PC-9 (cell line): ENCODE measurements around the gene ADGRV1. TPM values are rescaled to one million over a fixed set of nuclear protein-coding genes. Genes with fewer than 3 reads are reported as not detected.
"Not testable (repeated sequence)": the region's sequence is repeated elsewhere in the genome, so short reads cannot be mapped to it uniquely, and the experiment has no call there.

Experiments
- BruUV-seq: library from RNA; stranded (reverse); fragments of 400-500 nt; replicated peaks from 2 replicates; lab custom pipeline; 2021; lab: Mats Ljungman, UMichigan
- CTCF ChIA-PET: fragments of 300-600 bp; sonication (Branson Sonifier 250); formaldehyde crosslinking; loops from one replicate; lab custom pipeline; 2022; ENCODE audit warnings: antibody characterized with exemption; lab: Charles Lee
- POLR2A ChIA-PET: fragments of 300-600 bp; sonication (Branson Sonifier 250); formaldehyde crosslinking; loops from one replicate; lab custom pipeline; 2022; ENCODE audit warnings: antibody characterized with exemption; ENCODE audit not compliant: unreplicated experiment; lab: Charles Lee
- DNase-seq, 2 experiments: peaks; one replicate each; pipeline versions ENCODE4 v3.0.0 to v3.0.0-alpha.2; 2015 to 2022; ENCODE audit warnings: mixed read lengths in 1 of 2
- H2AFZ ChIP-seq: fragments of 200-600 bp; sonication (generic); 2 replicates; pipeline ENCODE4 v1.8.1; 2017; ENCODE audit warnings: antibody characterized with exemption
- H3F3A ChIP-seq: fragments of 200-600 bp; sonication (generic); 2 replicates; pipeline ENCODE4 v1.8.1; 2017; ENCODE audit warnings: antibody characterized with exemption, mild to moderate bottlenecking, low read depth; ENCODE audit not compliant: insufficient read depth
- H3K27ac ChIP-seq: fragments of 200-600 bp; sonication (generic); 2 replicates; pipeline ENCODE4 v1.6.1; 2016; ENCODE audit warnings: mixed run types
- H3K27me3 ChIP-seq: fragments of 200-600 bp; sonication (generic); 2 replicates; pipeline ENCODE4 v1.6.1; 2016; ENCODE audit warnings: low read depth, mixed run types; ENCODE audit not compliant: insufficient read depth
- H3K36me3 ChIP-seq: fragments of 200-600 bp; sonication (generic); 2 replicates; pipeline ENCODE4 v1.6.1; 2016; ENCODE audit warnings: low read depth, mixed run types
- H3K4me1 ChIP-seq: fragments of 200-600 bp; sonication (generic); replicated peaks from 2 replicates; pipeline ENCODE4 v1.6.1; 2016; ENCODE audit warnings: mixed run types; ENCODE audit not compliant: insufficient read depth
- H3K4me2 ChIP-seq: fragments of 200-600 bp; sonication (generic); 2 replicates; pipeline ENCODE4 v1.6.1; 2017; ENCODE audit warnings: mixed run types
- H3K4me3 ChIP-seq: fragments of 200-600 bp; sonication (generic); 2 replicates; pipeline ENCODE4 v1.6.1; 2016; ENCODE audit warnings: mixed run types
- H3K79me2 ChIP-seq: fragments of 200-600 bp; sonication (generic); 2 replicates; pipeline ENCODE4 v1.6.1; 2017; ENCODE audit warnings: low read depth, mixed run types
- H3K9me2 ChIP-seq: fragments of 200-600 bp; sonication (generic); 2 replicates; pipeline ENCODE4 v1.8.1; 2017; ENCODE audit warnings: mild to moderate bottlenecking; ENCODE audit not compliant: insufficient read depth
- H3K9me3 ChIP-seq: fragments of 200-600 bp; sonication (generic); 2 replicates; pipeline ENCODE4 v1.8.1; 2016; ENCODE audit warnings: low read depth; ENCODE audit not compliant: insufficient read depth
- H4K20me1 ChIP-seq: fragments of 200-600 bp; sonication (generic); 2 replicates; pipeline ENCODE4 v1.8.1; 2017; ENCODE audit not compliant: insufficient read depth
- EZH2 ChIP-seq: fragments of 200-600 bp; sonication (generic); IDR thresholded peaks from 2 replicates; pipeline ENCODE4 v1.8.0; 2017; ENCODE audit warnings: antibody characterized with exemption, low read depth
- intact Hi-C: fragments of 100-400 bp; cut with micrococcal nuclease; formaldehyde crosslinking; loops from one replicate; pipeline ENCODE4 v1.10.0; 2022; ENCODE audit not compliant: unreplicated experiment
- total RNA-seq: library from RNA; stranded (reverse); gene quantifications from 2 replicates; pipeline ENCODE4 v1.2.3, GENCODE V29; 2021
- TF ChIP-seq, protein P1 (sequence below): fragments of 200-600 bp; sonication (generic); conservative IDR thresholded peaks from 2 replicates; pipeline ENCODE4 v1.6.1; 2017; ENCODE audit warnings: mixed run types, antibody characterized with exemption, mild to moderate bottlenecking, moderate library complexity

ADGRV1 gene
- total RNA-seq, 1 experiment from 2014 or later: 1.0 TPM

DNA sequence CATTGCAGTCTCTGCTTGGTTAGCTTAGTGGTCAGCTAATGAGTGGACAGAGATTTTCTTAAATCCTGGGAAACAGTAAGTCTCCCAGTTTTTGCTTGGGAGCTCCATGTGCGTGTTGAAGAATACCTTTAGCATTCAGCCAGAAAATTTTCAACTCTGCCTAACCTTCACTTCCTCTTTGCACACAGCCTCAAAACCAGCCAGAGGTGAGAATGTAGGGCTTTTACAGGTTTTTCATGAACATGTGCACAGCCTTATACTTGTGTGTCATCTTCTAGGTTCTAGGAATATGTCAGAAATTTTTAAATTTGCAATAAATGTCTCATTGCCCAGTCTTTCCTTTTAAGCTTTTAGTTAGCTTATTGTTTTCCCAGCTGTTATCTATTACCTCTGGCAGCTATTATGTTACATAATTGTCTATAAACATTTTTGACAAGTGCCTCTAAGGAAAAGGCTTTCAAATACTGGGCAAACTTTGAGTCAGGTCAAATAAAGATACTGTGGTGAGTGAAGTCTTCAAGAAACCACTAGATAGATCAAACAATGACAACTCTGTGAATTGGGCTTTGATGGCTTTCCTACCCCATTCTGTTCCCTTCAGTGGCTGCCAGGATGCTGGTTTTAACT lies 12.7 kb downstream of the ADGRV1 start:
- H3K27ac ChIP-seq: no peak overlapping the region
- H3K4me2 ChIP-seq: no peak overlapping the region
- no peaks in the 10 kb centered on the region for H3K9me2 ChIP-seq
- no peaks in the 10 kb centered on the region for H3K36me3 ChIP-seq
- no peaks in the 10 kb centered on the region for H3K79me2 ChIP-seq
- TF ChIP-seq, protein P1, sequence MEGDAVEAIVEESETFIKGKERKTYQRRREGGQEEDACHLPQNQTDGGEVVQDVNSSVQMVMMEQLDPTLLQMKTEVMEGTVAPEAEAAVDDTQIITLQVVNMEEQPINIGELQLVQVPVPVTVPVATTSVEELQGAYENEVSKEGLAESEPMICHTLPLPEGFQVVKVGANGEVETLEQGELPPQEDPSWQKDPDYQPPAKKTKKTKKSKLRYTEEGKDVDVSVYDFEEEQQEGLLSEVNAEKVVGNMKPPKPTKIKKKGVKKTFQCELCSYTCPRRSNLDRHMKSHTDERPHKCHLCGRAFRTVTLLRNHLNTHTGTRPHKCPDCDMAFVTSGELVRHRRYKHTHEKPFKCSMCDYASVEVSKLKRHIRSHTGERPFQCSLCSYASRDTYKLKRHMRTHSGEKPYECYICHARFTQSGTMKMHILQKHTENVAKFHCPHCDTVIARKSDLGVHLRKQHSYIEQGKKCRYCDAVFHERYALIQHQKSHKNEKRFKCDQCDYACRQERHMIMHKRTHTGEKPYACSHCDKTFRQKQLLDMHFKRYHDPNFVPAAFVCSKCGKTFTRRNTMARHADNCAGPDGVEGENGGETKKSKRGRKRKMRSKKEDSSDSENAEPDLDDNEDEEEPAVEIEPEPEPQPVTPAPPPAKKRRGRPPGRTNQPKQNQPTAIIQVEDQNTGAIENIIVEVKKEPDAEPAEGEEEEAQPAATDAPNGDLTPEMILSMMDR: no peak
- no peak for TF ChIP-seq EZH2
- peak in 1 of 2 experiments; percentile 36 for DNase-seq
- intact Hi-C loops: no loop called here
- no peak overlapping the region for H3K4me3 ChIP-seq
- H3K4me1 ChIP-seq: no peaks in the 10 kb centered on the region
- no peaks in the 10 kb centered on the region for H3K27me3 ChIP-seq
- H4K20me1 ChIP-seq: no peaks in the 10 kb centered on the region
- CTCF ChIA-PET: interaction anchor here (0.6 kb wide), 1 partner anchor 1927 kb away, joined by 3 read pairs; no protein-coding TSS in a partner anchor
- no TSS peak for BruUV-seq
- H3F3A ChIP-seq: no peaks in the 10 kb centered on the region
- peaks cover 5% of the 10 kb centered on the region; the same call in 1 of the 2 replicates for H3K9me3 ChIP-seq
- POLR2A ChIA-PET: no interaction called here
- no peak overlapping the region for H2AFZ ChIP-seq

DNA sequence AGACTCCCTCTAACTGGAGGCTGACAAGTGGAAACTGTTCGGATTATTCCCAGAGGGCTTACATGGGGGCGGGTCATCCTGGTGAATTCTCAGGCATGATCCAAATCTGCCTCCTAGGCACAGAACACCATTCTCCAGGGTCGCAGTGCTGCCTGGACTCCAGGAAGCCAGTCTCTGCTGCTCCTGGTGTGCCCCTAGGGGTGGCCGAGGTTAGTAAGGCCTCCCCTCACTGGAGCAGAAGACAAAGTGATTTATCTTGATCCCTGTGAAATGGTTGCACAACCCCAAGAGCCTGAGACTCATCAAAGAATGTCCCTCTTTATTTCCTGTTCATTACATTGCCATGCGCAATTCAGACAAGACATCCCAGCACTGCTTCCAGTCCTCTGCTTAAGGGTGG lies 17.1 kb downstream of the ADGRV1 start:
- no TSS peak for BruUV-seq
- Histone ChIP-seq H3K27ac (no peak overlapping the region), H3K36me3 (no peaks in the 10 kb centered on the region), H3K79me2 (no peaks in the 10 kb centered on the region), H3K4me3 (no peak overlapping the region), H3K27me3 (no peaks in the 10 kb centered on the region), H3K4me1 (no peaks in the 10 kb centered on the region), H3K9me2 (no peaks in the 10 kb centered on the region), H3F3A (no peaks in the 10 kb centered on the region), H4K20me1 (no peaks in the 10 kb centered on the region), H3K9me3 (no peaks in the 10 kb centered on the region), H3K4me2 (no peak overlapping the region), H2AFZ (no peak overlapping the region)
- TF ChIP-seq, protein P1: no peak
- TF ChIP-seq EZH2: no peak
- CTCF ChIA-PET: no interaction called here
- intact Hi-C loops: no loop called here
- POLR2A ChIA-PET: no interaction called here
- no peak for DNase-seq

DNA sequence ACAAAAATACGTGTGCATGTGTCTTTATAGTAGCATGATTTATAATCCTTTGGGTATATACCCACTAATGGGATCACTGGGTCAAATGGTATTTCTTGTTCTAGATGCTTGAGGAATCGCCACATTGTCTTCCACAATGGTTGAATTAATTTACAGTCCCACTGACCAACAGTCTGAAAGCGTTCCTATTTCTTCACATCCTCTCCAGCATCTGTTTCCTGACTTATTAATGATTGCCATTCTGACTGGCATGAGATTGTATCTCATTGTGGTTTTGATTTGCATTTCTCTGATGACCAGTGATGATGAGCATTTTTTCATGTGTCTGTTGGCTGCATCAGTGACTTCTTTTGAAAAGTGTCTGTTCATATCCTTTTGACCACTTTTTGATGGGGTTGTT lies 18.0 kb downstream of the ADGRV1 start:
- POLR2A ChIA-PET, H3K9me3 ChIP-seq, CTCF ChIA-PET, H3K4me2 ChIP-seq, DNase-seq, H3K27ac ChIP-seq, H3K36me3 ChIP-seq, H3K4me3 ChIP-seq, H3K79me2 ChIP-seq, H4K20me1 ChIP-seq, H2AFZ ChIP-seq, H3K9me2 ChIP-seq, H3F3A ChIP-seq, H3K4me1 ChIP-seq, H3K27me3 ChIP-seq, BruUV-seq, intact Hi-C loops: not testable (repeated sequence)

- H3K9me3 ChIP-seq, DNase-seq, H3F3A ChIP-seq, intact Hi-C loops, H3K27me3 ChIP-seq, H3K4me1 ChIP-seq, H3K36me3 ChIP-seq, POLR2A ChIA-PET, H3K4me2 ChIP-seq, H4K20me1 ChIP-seq, H3K79me2 ChIP-seq, H2AFZ ChIP-seq, BruUV-seq, H3K4me3 ChIP-seq, H3K27ac ChIP-seq, H3K9me2 ChIP-seq, CTCF ChIA-PET: not testable (repeated sequence)
Observed at GRCh38 chr5:90579905-90580304, 21.3 kb downstream of the ADGRV1 start.
